HCT116 (cell line): Measurements from ENCODE around the gene MARS1.

ENCODE experiments used
- ATF3 ChIP-seq: IDR thresholded peaks from 2 replicates; pipeline ENCODE4 v1.6.1; 2012
- FOSL1 ChIP-seq: IDR thresholded peaks from 2 replicates; pipeline ENCODE4 v1.6.1; 2012; ENCODE audit warnings: low read depth
- JUND ChIP-seq: IDR thresholded peaks from 2 replicates; pipeline ENCODE4 v1.6.1; 2012
- MAX ChIP-seq: IDR thresholded peaks from 2 replicates; pipeline ENCODE4 v1.6.1; 2012
- POLR2A ChIP-seq: IDR thresholded peaks from 2 replicates; pipeline ENCODE4 v1.7.0; 2011; ENCODE audit warnings: borderline replicate concordance; ENCODE audit not compliant: insufficient read depth, insufficient read length; ENCODE audit errors: extremely low read depth
- POLR2AphosphoS5 ChIP-seq: IDR thresholded peaks from 2 replicates; pipeline ENCODE4 v1.6.1; 2011; ENCODE audit warnings: mild to moderate bottlenecking, low read depth, low read length, moderate library complexity
- SRF ChIP-seq: IDR thresholded peaks from 2 replicates; pipeline ENCODE4 v1.6.1; 2012; ENCODE audit warnings: low read depth
- TCF7L2 ChIP-seq: IDR thresholded peaks from 2 replicates; pipeline ENCODE4 v1.7.0; 2011; ENCODE audit warnings: borderline replicate concordance, inconsistent platforms; ENCODE audit not compliant: insufficient read depth, insufficient read length; ENCODE audit errors: extremely low read depth
- ZFX ChIP-seq: fragments of 450-650 bp; IDR thresholded peaks from 2 replicates; pipeline ENCODE4 v1.6.1; 2017
- ZNF274 ChIP-seq: fragments of 200-500 bp; sonication (Bioruptor generic); IDR thresholded peaks from 2 replicates; pipeline ENCODE4 v1.6.1; 2014; ENCODE audit warnings: mild to moderate bottlenecking, low read depth, low read length, inconsistent platforms
- TF ChIP-seq, protein P1 (sequence below), 3 experiments: fragments of 200-600 bp in 1 of 3; sonication (generic) in 1 of 3; IDR thresholded peaks in 2 of 3; conservative IDR thresholded peaks in 1 of 3; 2 replicates each; pipeline ENCODE4 v1.5.1; 2012 to 2017; ENCODE audit warnings: low read depth in 2 of 3, low read length in 2 of 3, antibody characterized with exemption in 1 of 3, borderline replicate concordance in 1 of 3, control low read depth in 1 of 3, mild to moderate bottlenecking in 1 of 3, mixed read lengths in 1 of 3, mixed run types in 1 of 3, moderate library complexity in 1 of 3; ENCODE audit not compliant: insufficient read depth in 1 of 3

DNA sequence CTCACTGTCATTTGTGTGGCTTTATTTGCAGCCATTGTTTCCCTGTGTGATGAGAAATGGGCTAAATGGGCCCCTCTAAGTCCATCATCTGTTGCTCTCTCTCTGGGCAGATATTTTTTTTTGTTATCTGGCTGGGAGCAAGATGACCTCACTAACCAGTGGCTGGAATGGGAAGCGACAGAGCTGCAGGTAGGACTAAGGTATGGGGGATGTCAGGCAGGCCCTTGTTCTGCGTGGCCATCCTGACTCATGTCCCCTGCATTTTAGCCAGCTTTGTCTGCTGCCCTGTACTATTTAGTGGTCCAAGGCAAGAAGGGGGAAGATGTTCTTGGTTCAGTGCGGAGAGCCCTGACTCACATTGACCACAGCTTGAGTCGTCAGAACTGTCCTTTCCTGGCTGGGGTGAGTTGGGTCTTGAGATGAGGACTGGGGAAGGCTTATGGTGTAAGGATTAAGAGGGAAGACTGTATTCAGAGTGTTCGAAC lies 1.3 kb downstream of the MARS1 start:
- TF ChIP-seq ZNF274 = no peak
- no peak for TF ChIP-seq POLR2A
- TF ChIP-seq, protein P1, sequence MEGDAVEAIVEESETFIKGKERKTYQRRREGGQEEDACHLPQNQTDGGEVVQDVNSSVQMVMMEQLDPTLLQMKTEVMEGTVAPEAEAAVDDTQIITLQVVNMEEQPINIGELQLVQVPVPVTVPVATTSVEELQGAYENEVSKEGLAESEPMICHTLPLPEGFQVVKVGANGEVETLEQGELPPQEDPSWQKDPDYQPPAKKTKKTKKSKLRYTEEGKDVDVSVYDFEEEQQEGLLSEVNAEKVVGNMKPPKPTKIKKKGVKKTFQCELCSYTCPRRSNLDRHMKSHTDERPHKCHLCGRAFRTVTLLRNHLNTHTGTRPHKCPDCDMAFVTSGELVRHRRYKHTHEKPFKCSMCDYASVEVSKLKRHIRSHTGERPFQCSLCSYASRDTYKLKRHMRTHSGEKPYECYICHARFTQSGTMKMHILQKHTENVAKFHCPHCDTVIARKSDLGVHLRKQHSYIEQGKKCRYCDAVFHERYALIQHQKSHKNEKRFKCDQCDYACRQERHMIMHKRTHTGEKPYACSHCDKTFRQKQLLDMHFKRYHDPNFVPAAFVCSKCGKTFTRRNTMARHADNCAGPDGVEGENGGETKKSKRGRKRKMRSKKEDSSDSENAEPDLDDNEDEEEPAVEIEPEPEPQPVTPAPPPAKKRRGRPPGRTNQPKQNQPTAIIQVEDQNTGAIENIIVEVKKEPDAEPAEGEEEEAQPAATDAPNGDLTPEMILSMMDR (IDR thresholded peaks at IDR 0.05 in 2 of 3, conservative IDR thresholded peaks at IDR 0.05 in 1 of 3; ENCODE audit: borderline replicate concordance in 1 of 3, insufficient read depth in 1 of 3, low read depth in 2 of 3, low read length in 2 of 3) = no peak
- no peak for TF ChIP-seq POLR2AphosphoS5
- no peak for TF ChIP-seq JUND
- no peak for TF ChIP-seq ATF3
- TF ChIP-seq MAX = no peak
- TF ChIP-seq SRF = no peak
- no peak for TF ChIP-seq TCF7L2
- TF ChIP-seq FOSL1 = no peak
- no peak for TF ChIP-seq ZFX
